K562 (cell line): ENCODE data around the gene TRIM38. TPM values are rescaled to one million over a fixed set of nuclear protein-coding genes. Genes with fewer than 3 reads are reported as not detected.

Experiments used
- C11orf30 ChIP-seq: fragments of 450-650 bp; IDR thresholded peaks from 2 replicates; pipeline ENCODE4 v1.6.1; 2016; ENCODE audit warnings: low read depth, mild to moderate bottlenecking
- CBX5 ChIP-seq: IDR thresholded peaks from 2 replicates; pipeline ENCODE4 v1.6.1; 2014; ENCODE audit warnings: low read depth, borderline replicate concordance
- ELF1 ChIP-seq: fragments of 200-800 bp; sonication (Bioruptor generic); IDR thresholded peaks from 2 replicates; pipeline ENCODE4 v1.6.1; 2016; ENCODE audit warnings: missing genetic modification characterization, missing compliant biosample characterization
- FOXA1 ChIP-seq: fragments of 450-650 bp; IDR thresholded peaks from 2 replicates; pipeline ENCODE4 v1.6.1; 2016; ENCODE audit warnings: mild to moderate bottlenecking, borderline replicate concordance
- FOXK2 ChIP-seq, 2 experiments: fragments of 450-650 bp; IDR thresholded peaks in 1 of 2; conservative IDR thresholded peaks in 1 of 2; 2 replicates each; pipeline ENCODE4 v1.6.1; 2016; ENCODE audit warnings: low read depth in 2 of 2, mild to moderate bottlenecking in 1 of 2
- GABPB2 ChIP-seq: fragments of 250-450 bp; sonication (Bioruptor Pico); conservative IDR thresholded peaks from 2 replicates; pipeline ENCODE4 v1.5.1; 2021; ENCODE audit warnings: mild to moderate bottlenecking
- HEY1 ChIP-seq: fragments of 250-450 bp; sonication (Bioruptor Pico); IDR thresholded peaks from 2 replicates; pipeline ENCODE4 v1.5.0; 2020; ENCODE audit warnings: mild to moderate bottlenecking, moderate library complexity, borderline replicate concordance
- MYNN ChIP-seq, 2 experiments: sonication (generic); formaldehyde crosslinking in 1 of 2; IDR thresholded peaks; 2 replicates each; pipeline versions ENCODE4 v1.5.0 to v1.6.1; 2016 to 2020; ENCODE audit warnings: antibody characterized with exemption in 1 of 2, missing genetic modification reagents in 1 of 2
- NFXL1 ChIP-seq: fragments of 450-650 bp; formaldehyde crosslinking; IDR thresholded peaks from 2 replicates; pipeline ENCODE4 v1.4.0; 2021; ENCODE audit warnings: mild to moderate bottlenecking
- PRDM10 ChIP-seq: fragments of 450-650 bp; IDR thresholded peaks from 2 replicates; pipeline ENCODE4 v1.6.1; 2018; ENCODE audit not compliant: partially characterized antibody
- RBM15 ChIP-seq: fragments of 200-400 bp; formaldehyde crosslinking; IDR thresholded peaks from 2 replicates; pipeline ENCODE4 v1.6.1; 2018; ENCODE audit warnings: mild to moderate bottlenecking, low read length, moderate library complexity; ENCODE audit not compliant: insufficient read depth
- SAP30 ChIP-seq: fragments of 200-600 bp; sonication (generic); IDR thresholded peaks from 2 replicates; pipeline ENCODE4 v1.6.1; 2012; ENCODE audit warnings: borderline replicate concordance, low read depth, mild to moderate bottlenecking, moderate library complexity, low read length, control low read depth, inconsistent platforms; ENCODE audit not compliant: insufficient read depth, poor library complexity, severe bottlenecking
- TEAD1 ChIP-seq, 2 experiments: fragments of 450-650 bp in 1 of 2; sonication (generic) in 1 of 2; formaldehyde crosslinking; IDR thresholded peaks; 2 replicates each; pipeline versions ENCODE4 v1.4.0 to v1.8.0; 2020 to 2022; ENCODE audit warnings: mild to moderate bottlenecking in 2 of 2, missing genetic modification reagents in 1 of 2
- THRAP3 ChIP-seq: fragments of 450-650 bp; IDR thresholded peaks from 2 replicates; pipeline ENCODE4 v1.6.1; 2016; ENCODE audit warnings: mild to moderate bottlenecking, inconsistent platforms, borderline replicate concordance
- ZBTB1 ChIP-seq: sonication (generic); formaldehyde crosslinking; IDR thresholded peaks from 2 replicates; pipeline ENCODE4 v1.8.1; 2023; ENCODE audit warnings: missing genetic modification reagents, low read depth, mild to moderate bottlenecking, borderline replicate concordance
- ZBTB2 ChIP-seq: fragments of 450-650 bp; IDR thresholded peaks from 2 replicates; pipeline ENCODE4 v1.6.1; 2016; ENCODE audit warnings: antibody characterized with exemption
- ZBTB49 ChIP-seq: sonication (generic); formaldehyde crosslinking; IDR thresholded peaks from 2 replicates; pipeline ENCODE4 v1.8.0; 2022; ENCODE audit warnings: missing genetic modification reagents, mild to moderate bottlenecking, borderline replicate concordance
- ZFP30 ChIP-seq: fragments of 250-450 bp; sonication (Bioruptor Pico); IDR thresholded peaks from 2 replicates; pipeline ENCODE4 v1.8.0; 2022; ENCODE audit warnings: moderate library complexity, mild to moderate bottlenecking, inconsistent platforms, borderline replicate concordance
- ZNF217 ChIP-seq: sonication (generic); formaldehyde crosslinking; IDR thresholded peaks from 2 replicates; pipeline ENCODE4 v1.8.0; 2022; ENCODE audit warnings: mild to moderate bottlenecking, missing genetic modification reagents
- ZNF354B ChIP-seq: fragments of 250-450 bp; sonication (Bioruptor Pico); IDR thresholded peaks from 2 replicates; pipeline ENCODE4 v1.4.0; 2020
- polyA plus RNA-seq, 8 experiments: library from polyadenylated mRNA; depleted of rRNA in 4 of 8; stranded (reverse) in 5 of 8; unstranded in 3 of 8; fragments of >200 nt; fragmentation: Nextera tagmentation in 2 of 8; fragmentation: Illumina TruSeq in 1 of 8; extraction: Ambion mirVana in 2 of 8; extraction: Trizol in 1 of 8; gene quantifications; 2 replicates each; pipeline versions ENCODE4 v1.2.1 to v1.2.3, GENCODE V29; 2011 to 2014; ENCODE audit warnings: inconsistent platforms in 1 of 8, missing spikeins in 1 of 8
- total RNA-seq, 7 experiments: library from RNA; depleted of rRNA in 6 of 7; stranded (reverse); fragments of >200 nt in 6 of 7; fragmentation: Illumina TruSeq in 2 of 7; extraction: Trizol in 2 of 7; gene quantifications; 2 replicates each; pipeline versions ENCODE4 v1.2.1 to v1.2.3, GENCODE V29; 2011 to 2021; ENCODE audit warnings: low replicate concordance in 1 of 7

The TRIM38 gene
- total and polyA plus RNA-seq, 9 of the 15 experiments (the other 6 are each of a cell fraction or from before 2014, with no cell fraction given), result 1.7 to 6.7 (median 6.3) TPM

- TF ChIP-seq GABPB2 (CRISPR knock-in tag) (0 out of 2 replicates have a peak, but pooled peaks have one; percentile 40), FOXK2 (conservative IDR thresholded peaks at IDR 0.05 in 1 of 2, IDR thresholded peaks at IDR 0.05 in 1 of 2; ENCODE audit: low read depth in 2 of 2) (peak; percentile 50 to 58; a peak in 2 of 4 replicates), PRDM10 (no peak), ZNF354B (CRISPR knock-in tag) (no peak), ZNF217 (no peak), NFXL1 (CRISPR knock-in tag) (no peak), MYNN (IDR thresholded peaks at IDR 0.05) (no peak), MYNN (CRISPR knock-in tag; IDR thresholded peaks at IDR 0.05) (no peak), ZBTB2 (no peak), RBM15 (no peak), TEAD1 (CRISPR knock-in tag; IDR thresholded peaks at IDR 0.05) (no peak), SAP30 (no peak), HEY1 (CRISPR knock-in tag) (peak; percentile 59; the same call in 1 of the 2 replicates), THRAP3 (peak; percentile 34; the same call in 1 of the 2 replicates), ZBTB1 (no peak), C11orf30 (no peak), FOXA1 (no peak), ZBTB49 (CRISPR knock-in tag) (no peak), ZFP30 (CRISPR knock-in tag) (no peak), CBX5 (no peak), ELF1 (tag) (no peak)
Measured at GRCh38 chr6:26028746-26029569, 66.4 kb downstream of the TRIM38 start (continued).
